AG04450 (cell line): ENCODE results near the gene ATAD1. TPM values are rescaled to one million over a fixed set of nuclear protein-coding genes. Genes with fewer than 3 reads are reported as not detected.

Source experiments
- CTCF ChIA-PET: fragments of 300-600, 350-600 bp; formaldehyde crosslinking; extraction: SDS; loops from one replicate; lab custom pipeline; 2022; ENCODE audit warnings: antibody characterized with exemption, inconsistent platforms; lab: Charles Lee
- POLR2A ChIA-PET: fragments of 350-600 bp; formaldehyde crosslinking; extraction: SDS; loops from one replicate; lab custom pipeline; 2021; ENCODE audit warnings: antibody characterized with exemption, inconsistent platforms; lab: Yijun Ruan, JAX
- DNase-seq: peaks from one replicate; pipeline ENCODE4 v3.0.0-alpha.2; 2011; ENCODE audit warnings: low read depth, low spot score
- H3K27ac ChIP-seq: one replicate; pipeline ENCODE4 v1.5.1; 2012; ENCODE audit warnings: low read depth, low read length, control low read depth
- H3K27me3 ChIP-seq: one replicate; pipeline ENCODE4 v1.6.0; 2012; ENCODE audit warnings: low read length; ENCODE audit not compliant: control insufficient read depth, insufficient read depth
- H3K4me3 ChIP-seq: 2 replicates; pipeline ENCODE4 v1.5.1; 2011; ENCODE audit warnings: mild to moderate bottlenecking, low read depth, low read length, control low read depth
- H3K9me3 ChIP-seq: 2 replicates; pipeline ENCODE4 v1.5.1; 2012; ENCODE audit warnings: low read length; ENCODE audit not compliant: control insufficient read depth, insufficient read depth
- CTCF ChIP-seq: IDR thresholded peaks from 2 replicates; pipeline ENCODE4 v1.5.1; 2011; ENCODE audit warnings: low read depth, low read length, control low read depth, inconsistent platforms
- polyA plus RNA-seq: library from polyadenylated mRNA; depleted of rRNA; stranded (reverse); fragments of >200 nt; gene quantifications from 2 replicates; pipeline ENCODE4 v1.2.3, GENCODE V29; 2011

Gene ATAD1
- polyA plus RNA-seq, 1 experiment = 43.7 TPM

DNA sequence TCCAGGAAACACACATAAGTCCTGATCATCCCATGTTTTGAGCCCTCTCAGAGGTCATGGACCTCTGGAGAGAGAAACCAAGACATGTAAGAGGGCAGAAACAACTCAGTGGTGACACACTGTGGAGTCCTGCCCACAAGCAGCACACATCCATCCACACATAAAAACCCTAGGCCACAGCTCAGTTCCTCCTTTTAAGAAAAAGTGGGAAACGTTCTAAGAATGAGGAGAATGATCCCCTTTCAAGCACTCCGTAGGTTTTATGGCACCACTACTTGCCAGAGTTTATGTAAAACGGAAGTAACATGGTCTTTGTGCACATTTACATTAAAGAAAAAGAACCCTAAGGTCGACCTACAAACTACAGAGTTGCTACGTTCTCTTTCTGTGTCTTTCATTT is 19.9 kb downstream of the ATAD1 start:
- H3K27ac ChIP-seq = no peak overlapping the region
- POLR2A ChIA-PET = no interaction called here
- peaks cover 4% of the 10 kb centered on the region for H3K9me3 ChIP-seq
- no peak for DNase-seq
- no peak overlapping the region for H3K4me3 ChIP-seq
- H3K27me3 ChIP-seq = no peaks in the 10 kb centered on the region
- TF ChIP-seq CTCF = no peak
- CTCF ChIA-PET = no interaction called here

GRCh38 chr10:87794285-87794684 is 23.7 kb downstream of the ATAD1 start:
- no peak for DNase-seq
- CTCF ChIA-PET = interaction anchor here (0.8 kb wide), 1 partner anchor 816 kb away, joined by 3 read pairs; no protein-coding TSS in a partner anchor
- Histone ChIP-seq H3K27ac (no peak overlapping the region), H3K27me3 (no peaks in the 10 kb centered on the region), H3K9me3 (no peaks in the 10 kb centered on the region), H3K4me3 (no peak overlapping the region)
- TF ChIP-seq CTCF = no peak
- POLR2A ChIA-PET = no interaction called here

DNA sequence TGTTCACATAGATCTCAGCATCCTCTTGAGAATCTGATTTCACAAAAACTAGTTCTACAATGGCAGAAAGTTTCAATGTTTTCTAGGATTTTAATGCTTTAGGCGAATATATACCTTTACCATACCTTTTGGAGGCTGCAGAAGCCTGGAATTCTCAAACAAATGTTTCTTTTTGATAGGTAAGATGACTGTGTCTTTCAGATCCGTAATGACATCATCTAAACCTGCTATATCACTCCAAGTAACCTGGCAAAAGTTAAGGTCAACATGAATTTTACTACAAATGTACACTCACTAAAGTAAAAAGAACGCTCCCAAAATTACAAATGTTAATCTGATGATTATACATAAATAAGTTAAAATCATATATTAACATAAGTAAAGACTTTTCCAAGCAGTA is 27.8 kb downstream of the ATAD1 start:
- ChIA-PET POLR2A (no interaction called here), CTCF (no interaction called here)
- Histone ChIP-seq H3K9me3 (no peaks in the 10 kb centered on the region), H3K27me3 (no peaks in the 10 kb centered on the region), H3K4me3 (no peak overlapping the region), H3K27ac (no peak overlapping the region)
- DNase-seq = no peak
- TF ChIP-seq CTCF = no peak

GRCh38 chr10:87786421-87786820 is 31.6 kb downstream of the ATAD1 start:
- Histone ChIP-seq H3K9me3 (no peaks in the 10 kb centered on the region), H3K27ac (no peak overlapping the region), H3K4me3 (no peak overlapping the region), H3K27me3 (no peaks in the 10 kb centered on the region)
- no peak for TF ChIP-seq CTCF
- ChIA-PET POLR2A (no interaction called here), CTCF (no interaction called here)
- DNase-seq = no peak

- DNase-seq = no peak
- H3K4me3 ChIP-seq = no peak overlapping the region
- H3K27ac ChIP-seq = no peak overlapping the region
- TF ChIP-seq CTCF = no peak
- no peaks in the 10 kb centered on the region for H3K27me3 ChIP-seq
- POLR2A ChIA-PET = no interaction called here
- H3K9me3 ChIP-seq = no peaks in the 10 kb centered on the region
- CTCF ChIA-PET = interaction anchor here (0.8 kb wide), 1 partner anchor 249 kb away, joined by 3 read pairs; no protein-coding TSS in a partner anchor
Measured at GRCh38 chr10:87782721-87783120, 35.3 kb downstream of the ATAD1 start.
